ENCODE measurements around the gene DNASE1L2. TPM values are rescaled to one million over a fixed set of nuclear protein-coding genes. Genes with fewer than 3 reads are reported as not detected.

Gene DNASE1L2
- total RNA-seq, 1 donor from 2014 or later = 1.0 TPM

DNA sequence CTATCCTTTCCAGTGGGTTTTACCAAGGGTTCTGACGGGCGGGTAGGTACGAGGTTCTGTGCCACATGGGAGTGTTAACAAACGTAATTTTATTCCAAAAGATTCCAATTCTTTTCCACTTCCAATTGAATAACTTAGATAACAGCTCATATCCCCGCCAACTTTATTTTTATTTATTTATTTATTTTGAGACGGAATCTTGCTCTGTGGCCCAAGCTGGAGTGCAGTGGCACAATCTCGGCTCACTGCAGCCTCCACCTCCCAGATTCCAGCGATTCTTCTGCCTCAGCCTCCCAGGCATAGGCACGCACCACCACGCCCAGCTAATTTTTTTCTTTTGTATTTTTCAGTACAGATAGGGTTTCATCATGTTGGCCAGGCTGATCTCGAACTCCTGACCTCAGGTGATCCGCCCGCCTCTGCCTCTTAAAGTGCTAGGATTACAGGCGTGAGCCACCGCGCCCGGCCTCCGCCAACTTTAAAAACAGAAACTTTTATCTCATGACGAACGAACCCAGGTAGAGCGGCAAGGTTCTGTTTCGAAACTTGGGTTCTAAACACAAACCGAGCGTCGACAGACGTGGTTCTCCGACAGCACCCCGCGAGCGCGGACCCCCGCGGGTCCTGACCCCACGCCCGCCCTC is 14.5 kb downstream of the DNASE1L2 start:
- no peaks in the 10 kb centered on the region for H3K9me3 Mint-ChIP-seq (ENCODE audit: unreplicated experiment)
- no peak for DNase-seq (ENCODE audit: low spot score)
- peaks cover 4% of the 10 kb centered on the region for H3K27me3 Mint-ChIP-seq (ENCODE audit: unreplicated experiment)
- H3K36me3 Mint-ChIP-seq (ENCODE audit: low read depth, unreplicated experiment) = peaks cover 26% of the 10 kb centered on the region
- H3K27ac Mint-ChIP-seq (ENCODE audit: unreplicated experiment) = no peak overlapping the region
- TF ChIP-seq, protein P1, sequence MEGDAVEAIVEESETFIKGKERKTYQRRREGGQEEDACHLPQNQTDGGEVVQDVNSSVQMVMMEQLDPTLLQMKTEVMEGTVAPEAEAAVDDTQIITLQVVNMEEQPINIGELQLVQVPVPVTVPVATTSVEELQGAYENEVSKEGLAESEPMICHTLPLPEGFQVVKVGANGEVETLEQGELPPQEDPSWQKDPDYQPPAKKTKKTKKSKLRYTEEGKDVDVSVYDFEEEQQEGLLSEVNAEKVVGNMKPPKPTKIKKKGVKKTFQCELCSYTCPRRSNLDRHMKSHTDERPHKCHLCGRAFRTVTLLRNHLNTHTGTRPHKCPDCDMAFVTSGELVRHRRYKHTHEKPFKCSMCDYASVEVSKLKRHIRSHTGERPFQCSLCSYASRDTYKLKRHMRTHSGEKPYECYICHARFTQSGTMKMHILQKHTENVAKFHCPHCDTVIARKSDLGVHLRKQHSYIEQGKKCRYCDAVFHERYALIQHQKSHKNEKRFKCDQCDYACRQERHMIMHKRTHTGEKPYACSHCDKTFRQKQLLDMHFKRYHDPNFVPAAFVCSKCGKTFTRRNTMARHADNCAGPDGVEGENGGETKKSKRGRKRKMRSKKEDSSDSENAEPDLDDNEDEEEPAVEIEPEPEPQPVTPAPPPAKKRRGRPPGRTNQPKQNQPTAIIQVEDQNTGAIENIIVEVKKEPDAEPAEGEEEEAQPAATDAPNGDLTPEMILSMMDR (IDR thresholded peaks at IDR 0.05; ENCODE audit: unreplicated experiment) = no peak
- peaks cover 5% of the 10 kb centered on the region for H3K4me1 Mint-ChIP-seq (ENCODE audit: unreplicated experiment)
- H3K4me3 Mint-ChIP-seq (ENCODE audit: unreplicated experiment) = peak overlapping the region; percentile 89

- H3K36me3 Mint-ChIP-seq (ENCODE audit: low read depth, unreplicated experiment) = peaks cover 28% of the 10 kb centered on the region
- H3K27ac Mint-ChIP-seq (ENCODE audit: unreplicated experiment) = no peak within 1 kb of the TSS
- peaks cover 4% of the 10 kb centered on the region for H3K27me3 Mint-ChIP-seq (ENCODE audit: unreplicated experiment)
- peak; percentile 92 for DNase-seq (ENCODE audit: low spot score)
- H3K4me3 Mint-ChIP-seq (ENCODE audit: unreplicated experiment) = peak within 1 kb of the TSS; percentile 89
- no peaks in the 10 kb centered on the region for H3K9me3 Mint-ChIP-seq (ENCODE audit: unreplicated experiment)
- H3K4me1 Mint-ChIP-seq (ENCODE audit: unreplicated experiment) = peaks cover 5% of the 10 kb centered on the region
- TF ChIP-seq, protein P1 (IDR thresholded peaks at IDR 0.05; ENCODE audit: unreplicated experiment) = peak; percentile 49
Measured at GRCh38 chr16:2251296-2252111, 15.3 kb downstream of the DNASE1L2 start, which contains the start of gene ECI1. Gene ECI1 (minus strand): TSS chr16:2251587. CDS start chr16:2251566, 21 bp downstream.

- peaks cover 33% of the 10 kb centered on the region for H3K36me3 Mint-ChIP-seq (ENCODE audit: low read depth, unreplicated experiment)
- peak overlapping the region; percentile 74 for H3K4me3 Mint-ChIP-seq (ENCODE audit: unreplicated experiment)
- H3K9me3 Mint-ChIP-seq (ENCODE audit: unreplicated experiment) = no peaks in the 10 kb centered on the region
- no peak for DNase-seq (ENCODE audit: low spot score)
- TF ChIP-seq, protein P1 (IDR thresholded peaks at IDR 0.05; ENCODE audit: unreplicated experiment) = no peak
- H3K4me1 Mint-ChIP-seq (ENCODE audit: unreplicated experiment) = peaks cover 5% of the 10 kb centered on the region
- peaks cover 4% of the 10 kb centered on the region for H3K27me3 Mint-ChIP-seq (ENCODE audit: unreplicated experiment)
- H3K27ac Mint-ChIP-seq (ENCODE audit: unreplicated experiment) = no peak overlapping the region
Measured at GRCh38 chr16:2252806-2253148, 16.5 kb downstream of the DNASE1L2 start.

- H3K4me3 Mint-ChIP-seq (ENCODE audit: unreplicated experiment) = peak overlapping the region; percentile 74
- no peak for DNase-seq (ENCODE audit: low spot score)
- TF ChIP-seq, protein P1 (IDR thresholded peaks at IDR 0.05; ENCODE audit: unreplicated experiment) = no peak
- H3K27me3 Mint-ChIP-seq (ENCODE audit: unreplicated experiment) = peaks cover 4% of the 10 kb centered on the region
- H3K9me3 Mint-ChIP-seq (ENCODE audit: unreplicated experiment) = no peaks in the 10 kb centered on the region
- H3K36me3 Mint-ChIP-seq (ENCODE audit: low read depth, unreplicated experiment) = peaks cover 33% of the 10 kb centered on the region
- H3K4me1 Mint-ChIP-seq (ENCODE audit: unreplicated experiment) = peaks cover 5% of the 10 kb centered on the region
- no peak overlapping the region for H3K27ac Mint-ChIP-seq (ENCODE audit: unreplicated experiment)
Measured at GRCh38 chr16:2253293-2253692, 17.0 kb downstream of the DNASE1L2 start.

Measured in endothelial cell (in vitro differentiated cells).